HG02943 (cell line): Measurements from ENCODE around the gene DHX16.
A peak's percentile ranks its signal among the peaks of the same experiment; 100 is the strongest.

Experiments used
- ATAC-seq: cut with Tn5 transposase; IDR thresholded peaks from one replicate; pipeline ENCODE4 v1.9.1; 2021; ENCODE audit warnings: mild to moderate bottlenecking, low read depth, moderate library complexity; ENCODE audit not compliant: unreplicated experiment

DHX16 gene

DNA sequence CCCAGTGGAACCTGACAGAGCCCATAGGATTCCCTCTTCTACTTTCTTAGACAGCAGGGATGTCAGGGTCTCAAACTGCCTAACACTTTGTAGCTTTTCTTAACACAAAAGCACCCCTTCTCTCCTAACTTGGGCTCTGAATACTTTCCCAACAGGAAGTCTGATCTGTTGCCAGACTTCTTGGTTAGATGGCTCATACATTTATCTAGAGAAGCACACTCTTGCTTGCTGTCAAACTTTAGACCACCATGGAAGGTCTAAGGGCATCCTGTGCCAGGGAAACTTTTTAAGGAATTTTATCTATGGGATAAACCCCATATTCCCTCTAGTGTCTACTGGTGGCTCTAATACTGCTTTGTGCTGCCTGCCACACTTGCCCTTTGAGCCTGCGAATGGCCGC is 29.1 kb downstream of the DHX16 start:
- no peak for ATAC-seq

DNA sequence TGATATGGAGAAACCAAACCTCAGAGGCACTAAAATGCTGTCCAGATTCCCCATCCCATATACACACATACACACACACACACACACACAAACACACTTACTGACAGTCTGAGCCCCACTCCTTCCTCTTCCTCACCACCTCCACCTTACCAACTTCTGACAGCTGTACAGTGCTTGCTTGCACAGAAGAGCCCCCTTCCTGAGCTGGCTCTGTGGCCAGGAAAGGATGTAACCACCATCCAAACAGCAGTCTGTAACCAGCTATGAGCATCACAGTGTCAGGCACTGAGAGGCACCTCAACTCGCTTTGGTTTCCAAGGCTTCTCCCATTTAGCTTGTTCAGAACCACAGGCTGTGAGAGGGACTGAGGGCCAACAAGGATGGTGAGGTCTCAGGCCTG is 31.8 kb downstream of the DHX16 start:
- ATAC-seq, result no peak

DNA sequence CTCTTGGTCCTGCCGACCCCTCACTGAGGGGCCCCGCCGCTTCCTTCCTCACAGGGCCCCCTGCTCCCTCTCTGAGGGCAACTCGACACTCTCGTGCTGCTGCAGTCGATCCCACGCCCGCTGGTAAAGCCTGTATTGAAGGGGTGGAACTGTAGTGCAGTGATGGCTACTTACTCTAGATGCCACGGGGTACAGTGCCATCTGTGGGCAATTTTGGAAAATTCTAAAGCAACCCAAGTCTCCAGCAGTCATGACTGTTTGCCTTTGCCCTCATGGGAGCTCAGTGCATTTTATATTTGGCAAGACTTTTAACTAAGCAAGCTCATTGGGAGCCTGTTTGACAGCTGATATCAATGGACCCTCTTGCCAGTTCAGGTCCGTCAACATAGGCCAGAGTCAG is 32.3 kb downstream of the DHX16 start:
- ATAC-seq, result no peak

DNA sequence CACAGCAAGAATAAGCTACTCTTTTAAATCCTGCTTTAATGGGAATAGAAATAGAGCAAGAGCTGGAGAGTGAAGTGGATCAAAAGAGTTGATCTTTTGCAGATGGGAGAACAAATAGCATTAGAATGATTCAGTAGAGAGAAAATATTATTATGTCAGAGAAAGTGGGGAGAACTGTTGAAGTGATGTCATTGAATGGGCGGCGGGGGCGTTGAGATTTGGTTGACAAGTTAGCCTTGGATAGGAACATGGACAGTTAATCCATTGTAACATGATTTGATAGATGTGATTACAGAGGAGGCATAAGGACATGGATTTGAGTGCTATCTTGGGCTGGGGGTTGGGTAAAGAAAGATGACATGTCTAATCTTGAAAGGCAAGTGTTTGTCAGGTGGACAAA is 37.0 kb downstream of the DHX16 start:
- no peak for ATAC-seq

DNA sequence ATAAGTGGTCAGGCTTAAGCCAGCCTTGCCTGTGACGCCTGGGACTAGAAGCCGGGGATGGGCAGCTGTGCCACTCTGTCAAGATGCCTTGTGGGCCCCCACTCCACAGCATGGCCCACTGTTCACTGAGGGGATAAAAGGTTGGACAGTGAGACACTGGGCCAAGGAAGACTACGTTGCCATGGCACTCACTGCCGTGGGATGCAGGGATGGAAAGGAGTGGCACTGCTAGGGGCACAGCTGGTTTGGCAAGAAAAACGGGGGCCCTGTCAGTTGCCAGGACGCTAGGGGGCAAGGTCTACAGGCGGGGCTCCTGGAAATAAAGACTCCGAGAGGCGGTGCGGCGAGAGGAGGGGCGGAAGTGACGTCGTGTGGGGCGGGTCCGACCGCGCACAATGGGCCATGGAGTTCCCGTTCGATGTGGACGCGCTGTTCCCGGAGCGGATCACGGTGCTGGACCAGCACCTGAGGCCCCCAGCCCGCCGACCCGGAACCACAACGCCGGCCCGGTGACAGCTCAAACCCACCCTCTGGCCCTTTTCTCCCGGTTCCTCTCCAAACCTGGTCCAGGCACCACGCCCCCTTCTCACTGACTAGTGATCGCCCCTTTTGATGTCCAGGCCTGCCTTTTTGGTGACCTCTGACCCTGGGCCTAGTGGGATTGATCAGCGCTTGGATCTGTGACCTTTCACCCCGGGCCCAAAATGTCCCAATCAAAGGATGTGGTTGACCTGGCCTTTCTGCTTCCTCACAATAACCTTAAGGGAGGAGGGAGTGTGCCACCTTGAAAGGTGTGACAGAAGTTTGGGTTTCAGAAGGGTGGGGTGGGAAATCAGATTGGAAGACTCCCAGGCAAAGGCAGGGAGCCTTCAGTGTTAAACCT is 46.1 kb downstream of the DHX16 start, which contains the start of gene ATAT1:
TSS of gene ATAT1 (plus strand) at position 391 of the 883 bp plus-strand sequence.
- ATAC-seq, result peak; percentile 81

DNA sequence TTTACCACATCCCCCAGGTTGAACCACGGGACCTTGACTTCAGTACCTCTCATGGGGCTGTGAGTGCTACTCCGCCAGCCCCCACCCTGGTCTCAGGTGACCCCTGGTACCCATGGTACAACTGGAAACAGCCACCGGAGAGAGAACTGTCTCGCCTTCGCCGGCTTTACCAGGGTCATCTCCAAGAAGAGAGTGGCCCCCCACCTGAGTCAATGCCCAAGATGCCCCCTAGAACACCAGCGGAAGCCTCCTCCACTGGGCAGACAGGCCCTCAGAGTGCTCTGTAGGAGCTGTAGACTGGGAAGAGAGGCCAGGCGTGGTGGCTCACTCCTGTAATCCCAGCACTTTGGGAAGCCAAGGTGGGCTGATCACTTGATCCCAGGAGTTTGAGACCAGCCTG is 47.3 kb downstream of the DHX16 start:
- no peak for ATAC-seq

DNA sequence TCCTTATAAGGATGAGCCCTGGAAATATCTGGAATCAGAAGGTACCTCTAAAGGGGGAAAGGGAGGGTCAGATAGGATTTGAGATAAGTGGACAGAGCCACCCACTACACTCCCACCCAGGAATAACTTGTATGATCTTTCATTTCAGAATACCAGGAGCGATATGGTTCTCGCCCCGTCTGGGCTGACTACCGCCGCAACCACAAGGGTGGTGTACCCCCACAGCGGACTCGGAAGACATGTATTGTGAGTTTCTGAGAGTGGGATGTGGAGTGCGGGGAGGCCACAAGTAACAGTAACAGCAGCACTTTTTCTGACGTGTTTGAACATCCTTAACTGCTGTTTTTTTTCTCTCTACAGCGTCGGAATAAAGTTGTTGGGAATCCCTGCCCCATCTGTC is 53.2 kb downstream of the DHX16 start:
- no peak for ATAC-seq

DNA sequence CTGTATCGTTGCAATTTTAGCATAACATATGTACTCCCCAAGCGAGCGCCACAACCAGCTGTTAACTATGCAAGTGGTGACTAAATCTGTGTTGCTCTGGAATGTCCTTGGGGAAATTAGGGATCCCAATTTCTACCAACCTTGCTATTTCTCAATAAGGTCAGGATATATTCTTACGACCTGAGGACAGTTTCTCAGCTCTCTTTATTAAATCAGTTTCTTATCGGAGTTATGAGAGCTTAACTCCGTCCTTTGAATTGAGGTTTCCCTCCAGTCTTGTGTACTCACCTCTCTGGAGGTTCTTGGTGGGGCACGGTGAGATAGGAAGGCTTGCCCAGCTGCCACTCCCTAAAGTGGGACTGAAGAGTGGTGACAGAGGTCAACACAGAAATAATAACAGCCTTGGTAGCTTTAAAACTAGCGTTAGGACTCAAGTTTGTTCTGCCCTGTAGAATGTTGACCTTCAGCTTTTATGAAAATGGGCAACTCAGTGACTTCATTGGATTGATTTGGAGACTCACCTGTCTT is 54.5 kb downstream of the DHX16 start:
- no peak for ATAC-seq

DNA sequence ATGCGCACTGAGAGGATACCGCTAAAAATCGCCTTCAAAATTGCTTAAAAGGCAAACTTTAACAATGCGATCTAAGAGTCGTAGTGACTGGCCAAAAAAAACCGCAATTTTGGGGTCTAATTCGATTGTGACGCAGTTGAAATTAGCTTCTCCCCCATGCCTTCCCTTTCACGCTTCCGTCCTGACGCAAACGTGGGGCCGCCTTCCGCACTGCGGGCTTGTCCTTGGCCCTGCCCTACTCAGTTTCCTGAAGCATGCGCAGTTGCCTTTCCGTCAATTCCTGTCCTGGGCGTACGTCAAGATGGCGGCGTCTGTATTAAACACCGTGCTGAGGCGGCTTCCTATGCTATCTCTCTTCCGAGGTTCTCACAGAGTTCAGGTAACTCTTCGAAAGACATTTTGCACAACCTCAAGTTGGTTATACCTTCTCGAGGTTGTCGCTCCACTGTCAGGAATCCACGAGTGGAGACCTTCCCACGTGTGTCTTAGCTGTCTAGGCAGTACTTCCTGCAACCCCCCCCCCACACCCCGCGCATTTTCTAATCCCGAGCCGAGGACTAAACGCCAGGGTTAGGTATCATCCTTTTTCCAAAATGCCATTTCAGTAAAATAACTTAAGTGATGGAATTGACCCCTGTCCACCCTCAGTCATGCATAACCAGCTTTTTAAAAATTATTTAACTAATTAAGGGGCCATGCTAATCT is 55.1 kb downstream of the DHX16 start, which contains the start of gene MRPS18B:
TSS of gene MRPS18B (plus strand) at position 276 of the 705 bp plus-strand sequence. CDS start at position 302, 26 bp downstream.
- ATAC-seq, result peak; percentile 79

DNA sequence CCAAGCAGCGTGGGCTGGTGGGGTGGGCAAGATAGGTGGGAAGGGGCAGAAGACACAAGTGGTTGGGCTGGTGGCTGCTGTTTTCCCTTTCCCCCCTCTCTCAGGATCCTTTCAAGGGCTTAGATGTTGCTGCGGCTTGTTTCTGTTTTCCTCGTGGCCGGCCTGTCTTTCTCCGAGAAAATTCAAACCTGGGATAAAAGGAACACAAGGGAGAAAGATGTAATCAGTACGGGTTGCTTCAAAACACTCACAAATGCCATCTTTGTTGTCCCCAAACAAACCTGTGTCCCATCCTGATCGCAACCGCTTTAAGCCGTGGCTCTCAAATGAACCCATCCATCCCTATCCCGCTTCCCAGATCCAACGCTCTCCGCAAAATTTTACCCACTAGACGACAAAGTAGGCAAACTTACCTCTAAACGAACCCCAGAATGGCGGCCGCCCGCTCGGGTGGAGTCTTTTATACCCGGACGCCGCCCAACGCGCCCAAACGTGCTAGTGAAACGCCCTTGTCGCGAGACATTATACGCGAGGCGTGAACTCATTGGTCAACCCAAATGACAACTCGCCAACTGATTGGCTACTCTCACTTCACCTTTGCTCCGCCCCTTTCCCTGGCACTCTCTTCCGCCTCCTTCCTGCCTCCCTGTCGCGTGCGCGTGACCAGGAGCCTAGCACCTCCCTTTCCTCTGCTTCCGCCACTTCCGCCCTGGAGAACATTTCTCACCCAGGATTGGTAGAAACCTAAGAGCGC is 55.8 kb downstream of the DHX16 start, which contains the start of gene PPP1R10:
TSS of gene PPP1R10 (minus strand) at position 433 of the 754 bp plus-strand sequence. CDS start 7,299 bp downstream, outside the sequence.
- ATAC-seq, result peak; percentile 83

DNA sequence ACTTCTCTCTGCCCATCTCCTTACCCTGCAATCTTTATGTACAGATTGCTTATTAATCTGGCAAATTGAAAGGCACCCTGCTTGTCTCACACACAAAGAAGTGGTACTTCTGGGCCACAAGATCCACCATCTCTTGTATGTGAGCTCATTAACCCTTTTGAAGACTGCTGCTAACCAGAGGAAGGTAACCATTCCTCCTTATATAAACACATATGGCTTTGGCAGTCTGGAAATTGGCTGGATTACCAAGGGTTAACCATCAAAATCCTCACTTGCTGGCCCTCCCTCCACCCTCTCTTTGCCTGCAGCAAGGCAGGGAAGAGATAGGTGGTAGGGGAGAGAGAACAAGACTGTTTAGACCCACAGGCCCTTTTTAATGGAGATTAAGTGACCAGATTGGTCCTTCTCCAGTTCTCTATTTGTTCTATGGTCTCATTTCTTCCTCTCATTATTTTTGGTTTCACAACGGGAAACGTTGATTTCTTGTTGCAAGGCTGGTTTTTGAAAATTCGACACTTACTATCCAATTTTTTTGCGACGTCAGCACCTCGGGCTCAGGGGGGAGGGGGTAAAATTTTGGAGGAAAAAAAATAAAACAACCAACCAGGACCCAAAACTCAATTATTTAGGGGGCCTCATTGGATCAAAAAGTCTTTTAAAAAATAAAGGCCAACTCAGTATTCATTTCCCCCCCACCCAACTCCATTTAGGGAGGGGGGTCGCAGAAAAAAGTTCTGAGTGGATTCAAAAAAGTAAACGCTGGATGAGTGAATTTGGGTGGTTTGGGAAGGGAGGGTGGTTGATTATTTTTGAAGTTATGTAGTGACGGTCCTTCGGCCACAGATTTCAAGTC is 56.6 kb downstream of the DHX16 start:
- no peak for ATAC-seq

DNA sequence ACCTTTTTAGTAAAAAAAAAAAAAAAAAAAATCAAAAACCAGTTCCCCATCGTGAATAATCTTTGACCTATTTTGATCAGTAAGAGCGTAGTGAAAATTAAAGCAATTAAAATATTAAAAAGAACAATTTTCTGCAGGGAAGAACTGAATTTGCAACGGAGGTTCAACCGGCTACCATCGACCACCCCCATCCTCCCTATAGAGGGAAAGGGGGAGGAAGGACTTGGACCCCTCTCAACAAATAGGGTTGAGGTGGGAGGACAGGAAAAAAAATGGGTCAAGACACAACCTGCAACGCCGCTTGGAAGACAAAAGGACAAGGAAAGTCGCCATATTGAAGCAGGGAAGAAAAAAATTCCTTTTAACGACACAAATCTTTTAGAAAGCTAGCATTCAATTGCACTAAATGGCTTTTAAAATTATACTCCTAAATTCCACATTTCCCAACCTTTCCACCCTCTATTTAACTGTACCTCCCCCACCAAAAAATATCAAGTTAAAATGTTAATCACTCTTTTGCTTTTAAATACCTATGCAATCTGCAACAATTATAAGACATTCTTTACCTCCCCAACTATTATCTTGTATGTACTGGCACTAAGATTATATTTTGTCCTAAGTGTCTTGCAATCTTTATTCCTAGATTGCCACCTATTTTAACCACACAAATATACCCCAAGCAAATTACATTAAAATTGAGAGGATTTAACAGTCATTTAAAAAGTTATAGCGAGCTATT is 57.4 kb downstream of the DHX16 start:
- no peak for ATAC-seq

DNA sequence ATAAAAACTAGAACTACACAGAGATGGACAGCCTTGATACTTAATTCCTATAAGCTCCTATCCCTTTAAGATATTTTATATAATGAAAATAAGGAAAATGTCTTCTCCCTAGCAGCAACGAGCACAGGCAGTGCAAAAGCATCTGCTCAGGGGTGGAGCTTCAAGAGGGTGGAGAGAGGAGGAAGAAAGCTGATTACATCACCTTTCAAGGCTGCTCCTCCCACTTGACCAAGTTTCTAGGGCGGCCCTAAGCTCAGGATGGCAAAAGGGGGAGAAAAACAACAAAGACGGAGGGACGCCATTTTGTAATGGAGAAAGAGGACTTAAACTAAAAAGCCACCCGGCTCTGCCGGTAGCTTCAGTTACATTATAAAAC is 58.0 kb downstream of the DHX16 start:
- no peak for ATAC-seq

DNA sequence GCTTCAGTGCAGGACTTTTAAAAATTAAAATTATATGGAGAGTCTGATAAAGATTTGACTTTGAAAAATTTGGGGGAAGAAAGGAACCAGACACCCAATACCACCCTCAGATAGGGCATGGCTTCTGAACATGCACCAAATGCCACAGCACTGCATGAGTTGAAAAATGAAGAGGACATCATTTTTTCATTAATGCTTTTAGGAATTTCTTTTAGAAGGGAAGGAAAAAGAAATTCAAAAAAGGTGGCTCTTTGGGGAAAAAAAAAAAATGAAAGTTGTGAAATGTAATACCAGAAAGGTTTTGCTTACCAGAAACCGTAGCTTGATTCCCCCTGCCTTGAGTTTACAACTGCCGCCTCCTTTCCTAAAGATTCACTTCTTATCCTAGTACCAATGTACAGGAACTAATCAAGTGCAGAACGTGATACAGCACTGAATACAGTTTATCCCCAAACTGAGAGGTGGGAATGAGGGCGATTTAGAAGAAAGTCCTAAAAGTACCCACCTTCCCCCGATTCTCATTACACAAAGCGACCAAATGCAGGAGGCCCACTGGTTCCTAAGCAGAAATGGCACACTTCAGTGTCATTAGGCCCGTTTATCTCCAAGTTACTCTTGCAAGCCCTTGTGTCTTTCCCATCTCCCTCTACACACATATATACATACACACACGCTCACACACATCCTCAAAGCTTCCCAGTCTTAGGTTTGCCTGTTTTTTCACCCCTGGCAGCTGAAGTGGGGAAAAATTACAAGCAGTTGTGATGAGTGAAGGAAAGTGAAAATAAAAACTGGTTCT is 58.6 kb downstream of the DHX16 start:
- no peak for ATAC-seq

DNA sequence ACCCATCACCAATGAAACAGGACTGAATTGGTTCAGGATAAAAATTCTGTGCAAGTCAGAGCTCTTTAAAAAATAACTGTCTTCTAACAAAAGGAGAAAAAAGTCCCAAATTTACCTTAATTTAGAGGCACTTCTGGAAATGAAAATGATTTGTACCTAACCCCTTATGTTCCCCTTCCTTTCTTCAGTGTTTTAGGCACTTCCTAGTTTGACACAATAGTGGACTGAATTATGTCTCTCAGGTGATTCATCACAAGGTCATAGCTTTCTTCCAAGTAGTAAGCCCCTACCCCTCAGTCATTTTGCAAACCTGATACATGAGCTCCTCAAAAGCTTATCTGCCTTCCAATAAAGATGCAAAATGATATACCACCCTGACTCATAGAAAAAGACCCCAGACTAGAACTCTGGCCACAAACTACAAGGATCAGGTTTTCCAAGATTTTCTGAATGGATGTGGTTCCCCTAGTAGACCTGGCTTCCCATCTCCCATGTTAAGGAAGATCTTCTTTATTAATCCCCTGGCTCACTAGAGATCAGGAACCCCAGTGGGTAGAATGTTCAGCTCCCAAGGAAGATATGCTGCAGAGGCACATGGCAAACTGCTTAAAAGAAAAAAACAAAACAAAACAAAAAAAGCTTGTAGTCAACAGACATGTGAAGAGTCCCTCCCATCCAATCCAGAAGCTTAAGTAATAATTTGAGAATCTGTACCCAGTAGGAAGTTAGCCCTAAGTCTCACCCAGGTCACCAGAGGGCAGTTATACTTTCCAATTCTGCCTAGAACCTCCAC is 59.4 kb downstream of the DHX16 start:
- ATAC-seq, result no peak

DNA sequence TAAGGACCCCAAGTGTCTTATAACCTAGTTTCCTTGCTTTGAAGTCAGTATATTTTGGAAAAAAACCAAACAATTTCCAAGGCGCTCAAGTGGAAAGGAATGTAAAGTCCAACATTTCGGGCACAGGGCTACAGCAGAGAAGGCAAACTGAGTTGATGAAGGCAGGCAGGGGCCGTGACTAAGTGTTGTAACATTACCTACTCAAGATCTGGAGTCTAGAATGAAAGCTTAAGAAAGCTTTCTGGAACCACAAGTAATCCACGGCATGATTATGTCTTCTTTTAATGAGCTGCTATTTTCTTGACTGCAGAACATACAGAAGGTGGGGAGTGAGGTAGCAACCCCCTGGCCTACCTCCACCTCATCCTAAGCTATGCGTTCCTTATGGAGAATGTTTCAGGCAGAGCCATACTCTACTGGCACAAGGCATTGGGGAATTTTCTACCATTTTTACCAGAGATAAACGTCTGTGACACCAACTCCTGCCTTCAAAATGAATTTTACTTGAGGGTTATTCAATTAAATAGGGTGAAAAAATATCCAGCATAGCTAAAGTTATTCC is 60.0 kb downstream of the DHX16 start:
- no peak for ATAC-seq

DNA sequence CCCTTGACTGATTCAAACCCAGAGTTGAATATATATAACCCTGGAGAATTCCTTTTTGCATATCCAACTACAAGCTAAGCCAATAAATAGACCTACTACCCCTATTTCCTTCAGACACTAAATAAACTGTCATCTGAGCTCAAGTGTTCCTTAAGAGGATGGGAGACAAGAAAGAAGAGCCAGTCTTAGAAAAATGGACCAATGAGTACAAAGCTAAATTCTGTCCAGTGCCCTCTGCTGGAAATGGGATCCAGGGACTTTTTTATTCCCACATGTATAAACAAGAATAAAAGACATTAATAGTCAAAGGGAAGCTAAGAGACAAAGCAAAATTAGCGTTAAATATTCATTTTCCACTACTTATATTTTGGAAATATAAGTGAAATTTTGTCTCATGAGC is 60.6 kb downstream of the DHX16 start:
- no peak for ATAC-seq
